Astrocyte (in vitro differentiated cells and primary cell): ENCODE results near the gene KNDC1. TPM values are rescaled to one million over a fixed set of nuclear protein-coding genes. Genes with fewer than 3 reads are reported as not detected.
A peak's percentile ranks its signal among the peaks of the same experiment; 100 is the strongest.

ENCODE experiments used
- DNase-seq: peaks from one replicate; pipeline ENCODE4 v3.0.0-alpha.2; 2010; ENCODE audit warnings: low read depth
- FAIRE-seq: peaks from 2 replicates; lab custom pipeline; 2011; peaks lifted over from hg19 to GRCh38; lab: Jason Lieb, UNC
- H2AFZ ChIP-seq: 2 replicates; pipeline ENCODE4 v1.6.0; 2012; ENCODE audit warnings: low read depth, low read length, inconsistent platforms
- H3K27ac ChIP-seq: 2 replicates; pipeline ENCODE4 v1.5.1; 2011; ENCODE audit warnings: low read depth, low read length, inconsistent platforms
- H3K27me3 ChIP-seq: 2 replicates; pipeline ENCODE4 v1.6.0; 2011; ENCODE audit warnings: low read length, inconsistent platforms; ENCODE audit not compliant: insufficient read depth
- H3K36me3 ChIP-seq: 2 replicates; pipeline ENCODE4 v1.5.1; 2011; ENCODE audit warnings: low read length, inconsistent platforms; ENCODE audit not compliant: insufficient read depth
- H3K4me1 ChIP-seq: 2 replicates; pipeline ENCODE4 v1.5.1; 2011; ENCODE audit warnings: low read length, inconsistent platforms; ENCODE audit not compliant: insufficient read depth
- H3K4me2 ChIP-seq: 2 replicates; pipeline ENCODE4 v1.6.0; 2012; ENCODE audit warnings: low read length, inconsistent platforms
- H3K4me3 ChIP-seq: 2 replicates; pipeline ENCODE4 v1.5.1; 2011; ENCODE audit warnings: low read depth, mild to moderate bottlenecking, low read length, inconsistent platforms; ENCODE audit not compliant: insufficient read depth
- H3K79me2 ChIP-seq: 2 replicates; pipeline ENCODE4 v1.6.0; 2012; ENCODE audit warnings: mild to moderate bottlenecking, low read length, inconsistent platforms; ENCODE audit not compliant: insufficient read depth
- H3K9ac ChIP-seq: 2 replicates; pipeline ENCODE4 v1.6.0; 2012; ENCODE audit warnings: mild to moderate bottlenecking, low read length, inconsistent platforms
- H3K9me3 ChIP-seq: 2 replicates; pipeline ENCODE4 v1.5.1; 2012; ENCODE audit warnings: low read depth, mild to moderate bottlenecking, low read length, inconsistent platforms; ENCODE audit not compliant: insufficient read depth
- H4K20me1 ChIP-seq: 2 replicates; pipeline ENCODE4 v1.6.0; 2012; ENCODE audit warnings: low read length, inconsistent platforms; ENCODE audit not compliant: insufficient read depth
- H3K27ac Mint-ChIP-seq: one replicate; pipeline ENCODE4 v1.8.0; 2021; ENCODE audit warnings: mild to moderate bottlenecking, mixed read lengths; ENCODE audit not compliant: unreplicated experiment
- H3K27me3 Mint-ChIP-seq: one replicate; pipeline ENCODE4 v1.8.0; 2021; ENCODE audit warnings: low read depth, mixed read lengths; ENCODE audit not compliant: unreplicated experiment
- H3K36me3 Mint-ChIP-seq: one replicate; pipeline ENCODE4 v1.8.0; 2021; ENCODE audit warnings: low read depth, mixed read lengths; ENCODE audit not compliant: unreplicated experiment
- H3K4me1 Mint-ChIP-seq: one replicate; pipeline ENCODE4 v1.8.0; 2021; ENCODE audit warnings: low read depth, mixed read lengths; ENCODE audit not compliant: unreplicated experiment
- H3K4me3 Mint-ChIP-seq: one replicate; pipeline ENCODE4 v1.8.0; 2021; ENCODE audit warnings: mild to moderate bottlenecking, moderate library complexity, mixed read lengths; ENCODE audit not compliant: unreplicated experiment
- H3K9me3 Mint-ChIP-seq: one replicate; pipeline ENCODE4 v1.8.0; 2021; ENCODE audit warnings: mild to moderate bottlenecking, mixed read lengths; ENCODE audit not compliant: unreplicated experiment
- CTCF ChIP-seq: IDR thresholded peaks from 2 replicates; pipeline ENCODE4 v1.5.1; 2011; ENCODE audit warnings: low read depth, mild to moderate bottlenecking, inconsistent platforms, low read length, moderate library complexity; ENCODE audit not compliant: insufficient read depth
- EZH2 ChIP-seq: IDR thresholded peaks from 2 replicates; pipeline ENCODE4 v1.6.1; 2012; ENCODE audit warnings: mild to moderate bottlenecking, low read length, inconsistent platforms; ENCODE audit not compliant: insufficient read depth
- total RNA-seq: library from RNA; stranded (reverse); gene quantifications from 2 replicates; pipeline ENCODE4 v1.2.1, GENCODE V29; 2021

The KNDC1 gene
- total RNA-seq, 1 donor from 2014 or later: 2.6 TPM

DNA sequence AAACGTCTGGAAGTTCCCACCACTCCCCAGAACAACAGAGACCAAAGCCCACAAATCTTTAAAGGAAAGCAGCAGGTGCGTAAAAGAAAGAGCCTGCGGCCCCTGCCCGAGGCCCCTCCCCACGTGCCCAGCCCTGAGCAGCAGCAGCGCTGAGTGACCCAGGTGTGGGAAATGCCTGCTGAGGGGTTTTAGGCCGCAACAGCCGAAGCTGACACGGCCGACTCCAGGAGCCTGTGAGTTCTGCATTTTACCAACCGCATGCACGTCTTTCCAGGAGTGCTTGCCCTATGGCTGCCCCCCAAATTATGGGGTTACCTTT is 1.6 kb upstream of the KNDC1 start:
- Mint-ChIP-seq H3K36me3 (no peaks in the 10 kb centered on the region), H3K9me3 (no peaks in the 10 kb centered on the region), H3K27me3 (peaks cover 24% of the 10 kb centered on the region), H3K4me3 (no peak overlapping the region), H3K27ac (no peak overlapping the region), H3K4me1 (peaks cover 3% of the 10 kb centered on the region)
- Histone ChIP-seq H3K9ac (no peak overlapping the region), H3K36me3 (no peaks in the 10 kb centered on the region), H3K9me3 (no peaks in the 10 kb centered on the region), H3K79me2 (no peaks in the 10 kb centered on the region), H4K20me1 (no peaks in the 10 kb centered on the region), H3K4me3 (no peak overlapping the region), H2AFZ (no peak overlapping the region), H3K4me1 (no peaks in the 10 kb centered on the region), H3K27ac (no peak overlapping the region), H3K27me3 (peaks cover 19% of the 10 kb centered on the region), H3K4me2 (no peak overlapping the region)
- DNase-seq (no peak), FAIRE-seq (no peak)
- no peak for TF ChIP-seq EZH2
- TF ChIP-seq CTCF: no peak

DNA sequence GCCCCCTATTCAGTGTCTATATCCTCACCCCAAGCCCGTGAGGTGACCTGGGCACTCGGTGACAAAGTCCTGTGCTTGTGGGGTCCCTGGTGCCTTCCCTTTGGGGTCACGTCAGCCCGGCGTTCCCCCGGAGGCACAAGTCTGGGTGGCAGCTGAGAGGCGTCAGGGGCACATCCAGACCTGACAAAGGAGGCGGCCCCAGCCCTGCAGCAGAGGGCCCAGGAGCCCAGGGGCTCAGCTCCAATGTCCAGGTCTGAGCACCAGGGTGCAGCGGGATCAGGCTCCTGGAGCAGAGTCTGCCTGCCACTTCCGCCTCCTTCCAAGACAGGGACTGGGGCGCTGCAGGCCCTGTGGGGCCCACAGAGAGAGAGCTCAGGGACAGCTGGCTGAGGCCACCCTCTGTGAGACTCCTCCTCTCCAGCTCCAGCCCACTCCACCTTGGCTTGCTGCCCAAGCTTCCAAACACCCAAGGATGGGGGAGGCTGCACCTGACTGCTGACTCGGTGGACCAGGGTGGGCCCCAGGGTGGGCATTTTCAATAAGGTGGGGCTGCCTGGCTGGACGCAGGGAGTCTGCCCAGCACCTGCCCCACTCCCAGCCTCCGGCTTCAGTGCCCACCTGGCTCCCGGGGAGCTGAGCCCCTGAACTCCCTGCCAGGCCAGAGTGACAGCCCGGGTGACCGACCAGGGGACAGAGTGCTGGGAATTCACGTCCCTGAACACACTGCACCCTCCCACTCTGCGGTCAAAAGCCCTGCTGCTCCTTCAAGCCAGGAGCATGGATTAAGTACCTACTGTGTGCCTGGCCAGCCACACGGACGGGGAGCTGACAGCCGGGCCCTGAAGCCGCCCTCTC is 1.0 kb upstream of the KNDC1 start:
- H3K4me1 Mint-ChIP-seq: peaks cover 3% of the 10 kb centered on the region
- FAIRE-seq (no peak), DNase-seq (no peak)
- peaks cover 26% of the 10 kb centered on the region for H3K27me3 Mint-ChIP-seq
- H3K27ac Mint-ChIP-seq: no peak overlapping the region
- Histone ChIP-seq H3K27ac (no peak overlapping the region), H3K4me1 (no peaks in the 10 kb centered on the region), H3K4me2 (no peak overlapping the region), H4K20me1 (no peaks in the 10 kb centered on the region), H2AFZ (no peak overlapping the region), H3K4me3 (no peak overlapping the region), H3K79me2 (no peaks in the 10 kb centered on the region), H3K9me3 (no peaks in the 10 kb centered on the region), H3K36me3 (no peaks in the 10 kb centered on the region), H3K9ac (no peak overlapping the region), H3K27me3 (peaks cover 19% of the 10 kb centered on the region)
- H3K36me3 Mint-ChIP-seq: no peaks in the 10 kb centered on the region
- no peaks in the 10 kb centered on the region for H3K9me3 Mint-ChIP-seq
- H3K4me3 Mint-ChIP-seq: peak overlapping the region; percentile 14
- no peak for TF ChIP-seq CTCF
- TF ChIP-seq EZH2: no peak

DNA sequence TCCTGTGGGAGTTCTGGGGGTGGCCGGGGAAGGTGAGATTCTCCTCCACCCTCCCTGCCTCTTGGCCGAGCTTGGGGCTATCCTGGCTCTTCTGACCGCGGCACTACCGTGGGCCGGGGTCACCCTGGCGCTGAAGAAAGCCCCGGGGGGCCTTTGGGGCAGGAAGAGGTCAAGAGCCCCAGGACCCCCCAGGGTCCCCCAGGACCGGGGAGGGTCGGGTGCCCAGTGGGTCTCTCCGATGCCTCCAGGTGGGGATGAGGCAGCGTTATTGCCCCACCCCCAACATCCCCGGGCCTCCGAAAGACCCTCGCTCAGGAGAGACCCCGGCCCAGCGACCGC is 439 bp upstream of the KNDC1 start:
- no peak overlapping the region for H3K4me2 ChIP-seq
- no peak overlapping the region for H3K27ac ChIP-seq
- no peak overlapping the region for H3K9ac ChIP-seq
- H4K20me1 ChIP-seq: no peaks in the 10 kb centered on the region
- H3K36me3 Mint-ChIP-seq: no peaks in the 10 kb centered on the region
- H3K27me3 Mint-ChIP-seq: peaks cover 21% of the 10 kb centered on the region
- peaks cover 15% of the 10 kb centered on the region for H3K27me3 ChIP-seq
- no peak overlapping the region for H2AFZ ChIP-seq
- H3K9me3 Mint-ChIP-seq: no peaks in the 10 kb centered on the region
- TF ChIP-seq CTCF (no peak), EZH2 (no peak)
- H3K9me3 ChIP-seq: no peaks in the 10 kb centered on the region
- peaks cover 3% of the 10 kb centered on the region for H3K4me1 Mint-ChIP-seq
- H3K79me2 ChIP-seq: no peaks in the 10 kb centered on the region
- no peak overlapping the region for H3K27ac Mint-ChIP-seq
- H3K36me3 ChIP-seq: no peaks in the 10 kb centered on the region
- DNase-seq (no peak), FAIRE-seq (no peak)
- H3K4me3 ChIP-seq: no peak overlapping the region
- no peaks in the 10 kb centered on the region for H3K4me1 ChIP-seq
- no peak overlapping the region for H3K4me3 Mint-ChIP-seq
